Measurements from ENCODE around the gene VPS45. TPM values are rescaled to one million over a fixed set of nuclear protein-coding genes. Genes with fewer than 3 reads are reported as not detected.

The VPS45 gene
- total RNA-seq, 1 donor from 2014 or later, result 37.4 TPM

DNA sequence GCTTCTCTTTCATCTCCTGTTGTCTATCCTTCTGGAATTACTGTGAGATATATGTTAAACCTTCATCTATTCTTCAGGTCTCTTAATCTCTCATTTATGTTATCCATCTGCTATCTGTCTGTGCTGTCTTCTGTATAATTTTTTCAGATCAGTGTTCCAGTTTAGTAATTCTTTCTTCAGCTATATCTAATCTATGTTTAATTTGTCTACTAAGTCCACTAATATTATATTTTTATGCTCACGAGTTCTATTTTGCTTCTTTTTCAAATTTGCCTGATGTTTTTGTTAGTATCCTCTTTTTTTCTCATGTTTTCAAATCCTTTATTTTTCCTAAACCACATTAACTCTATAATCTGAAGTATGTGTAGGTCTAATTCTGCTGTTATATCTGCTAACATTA is 47.5 kb downstream of the VPS45 start:
- Histone ChIP-seq H3K27me3 (no peaks in the 10 kb centered on the region), H3K27ac (no peak overlapping the region), H3K9me3 (peaks cover 6% of the 10 kb centered on the region), H3K4me3 (no peak overlapping the region), H3K36me3 (no peaks in the 10 kb centered on the region), H3K4me1 (no peaks in the 10 kb centered on the region)
- ATAC-seq (no peak), DNase-seq (no peak)
- intact Hi-C loops (cut with DNase I), result no loop called here
- TF ChIP-seq, protein P1, sequence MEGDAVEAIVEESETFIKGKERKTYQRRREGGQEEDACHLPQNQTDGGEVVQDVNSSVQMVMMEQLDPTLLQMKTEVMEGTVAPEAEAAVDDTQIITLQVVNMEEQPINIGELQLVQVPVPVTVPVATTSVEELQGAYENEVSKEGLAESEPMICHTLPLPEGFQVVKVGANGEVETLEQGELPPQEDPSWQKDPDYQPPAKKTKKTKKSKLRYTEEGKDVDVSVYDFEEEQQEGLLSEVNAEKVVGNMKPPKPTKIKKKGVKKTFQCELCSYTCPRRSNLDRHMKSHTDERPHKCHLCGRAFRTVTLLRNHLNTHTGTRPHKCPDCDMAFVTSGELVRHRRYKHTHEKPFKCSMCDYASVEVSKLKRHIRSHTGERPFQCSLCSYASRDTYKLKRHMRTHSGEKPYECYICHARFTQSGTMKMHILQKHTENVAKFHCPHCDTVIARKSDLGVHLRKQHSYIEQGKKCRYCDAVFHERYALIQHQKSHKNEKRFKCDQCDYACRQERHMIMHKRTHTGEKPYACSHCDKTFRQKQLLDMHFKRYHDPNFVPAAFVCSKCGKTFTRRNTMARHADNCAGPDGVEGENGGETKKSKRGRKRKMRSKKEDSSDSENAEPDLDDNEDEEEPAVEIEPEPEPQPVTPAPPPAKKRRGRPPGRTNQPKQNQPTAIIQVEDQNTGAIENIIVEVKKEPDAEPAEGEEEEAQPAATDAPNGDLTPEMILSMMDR (IDR thresholded peaks at IDR 0.05), result no peak

DNA sequence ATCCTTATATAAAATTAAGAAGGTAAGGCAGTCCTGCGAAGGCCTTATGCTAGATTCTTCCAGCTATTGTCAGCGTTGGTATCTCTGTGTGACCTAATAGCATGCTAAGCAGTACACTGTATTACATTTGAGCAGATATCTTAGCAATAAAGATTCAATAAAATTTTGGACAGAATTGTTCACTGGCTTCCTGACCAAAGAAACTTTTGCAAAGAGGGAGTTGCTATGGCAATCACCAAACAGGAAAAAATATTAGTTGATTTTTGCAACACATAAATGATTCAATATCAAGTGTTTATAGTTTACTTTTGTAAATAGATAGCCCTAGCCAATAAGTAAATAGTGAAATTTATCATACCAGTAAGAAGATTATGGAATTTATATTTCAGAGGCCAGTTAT is 51.1 kb downstream of the VPS45 start:
- intact Hi-C loops (cut with DNase I), result no loop called here
- no peak for ATAC-seq
- H3K27me3 ChIP-seq, result no peaks in the 10 kb centered on the region
- H3K4me3 ChIP-seq, result no peak overlapping the region
- H3K9me3 ChIP-seq, result peaks cover 6% of the 10 kb centered on the region
- TF ChIP-seq, protein P1 (IDR thresholded peaks at IDR 0.05), result no peak
- DNase-seq, result no peak
- H3K4me1 ChIP-seq, result no peaks in the 10 kb centered on the region
- no peak overlapping the region for H3K27ac ChIP-seq
- no peaks in the 10 kb centered on the region for H3K36me3 ChIP-seq

DNA sequence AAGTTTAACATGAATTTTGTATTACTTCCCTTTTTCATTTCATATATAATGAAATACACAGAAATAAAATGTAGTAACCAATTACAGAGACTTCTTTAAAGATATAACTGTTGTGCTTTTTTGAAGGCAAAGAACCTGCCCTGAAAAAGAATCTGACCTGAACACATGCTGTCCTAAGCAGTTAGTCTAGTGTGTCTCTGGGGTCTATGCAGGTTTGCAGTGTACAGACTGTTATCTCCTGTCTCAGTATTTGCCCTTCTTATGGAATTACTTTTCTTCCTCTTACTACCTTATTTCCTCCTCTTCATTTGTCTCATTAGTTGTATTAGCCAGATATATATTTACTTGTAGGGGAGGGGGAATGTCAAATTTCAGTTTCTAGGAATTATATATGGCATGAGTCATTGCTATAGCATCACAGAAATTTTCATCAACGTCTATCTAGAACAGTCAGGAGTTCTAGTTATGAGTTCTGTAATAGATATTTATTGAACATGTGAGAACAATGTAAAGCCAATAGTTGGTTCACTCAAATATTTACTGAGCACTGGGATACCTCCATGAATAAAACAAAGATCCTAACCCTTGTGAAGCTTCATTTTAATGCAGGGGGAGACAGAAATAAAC is 53.8 kb downstream of the VPS45 start:
- H3K9me3 ChIP-seq, result no peaks in the 10 kb centered on the region
- no peaks in the 10 kb centered on the region for H3K27me3 ChIP-seq
- ATAC-seq, result no peak
- no peak overlapping the region for H3K4me3 ChIP-seq
- TF ChIP-seq, protein P1 (IDR thresholded peaks at IDR 0.05), result no peak
- intact Hi-C loops (cut with DNase I), result no loop called here
- H3K36me3 ChIP-seq, result no peaks in the 10 kb centered on the region
- no peak for DNase-seq
- H3K4me1 ChIP-seq, result no peaks in the 10 kb centered on the region
- no peak overlapping the region for H3K27ac ChIP-seq

DNA sequence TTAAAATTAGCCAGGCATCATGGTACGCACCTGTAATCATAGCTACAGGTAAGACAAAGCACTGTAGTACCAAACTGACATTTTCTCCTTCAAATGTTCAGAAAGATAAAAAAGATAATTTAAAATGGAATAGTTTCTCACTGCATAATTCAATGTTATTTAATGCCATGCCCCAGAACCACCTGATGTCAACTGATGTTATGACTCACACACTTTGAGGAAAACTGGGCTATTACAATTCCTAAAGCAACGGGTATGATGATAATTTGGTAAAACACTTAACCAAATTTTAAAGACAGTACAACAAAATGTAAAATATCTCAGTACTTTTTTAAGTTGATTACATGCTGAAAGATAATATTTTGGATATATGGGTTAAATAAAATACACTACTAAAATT is 59.2 kb downstream of the VPS45 start:
- Histone ChIP-seq H3K9me3 (no peaks in the 10 kb centered on the region), H3K27ac (no peak overlapping the region), H3K27me3 (no peaks in the 10 kb centered on the region), H3K4me1 (no peaks in the 10 kb centered on the region), H3K36me3 (no peaks in the 10 kb centered on the region), H3K4me3 (no peak overlapping the region)
- intact Hi-C loops (cut with DNase I), result no loop called here
- ATAC-seq (no peak), DNase-seq (no peak)
- TF ChIP-seq, protein P1 (IDR thresholded peaks at IDR 0.05), result no peak

DNA sequence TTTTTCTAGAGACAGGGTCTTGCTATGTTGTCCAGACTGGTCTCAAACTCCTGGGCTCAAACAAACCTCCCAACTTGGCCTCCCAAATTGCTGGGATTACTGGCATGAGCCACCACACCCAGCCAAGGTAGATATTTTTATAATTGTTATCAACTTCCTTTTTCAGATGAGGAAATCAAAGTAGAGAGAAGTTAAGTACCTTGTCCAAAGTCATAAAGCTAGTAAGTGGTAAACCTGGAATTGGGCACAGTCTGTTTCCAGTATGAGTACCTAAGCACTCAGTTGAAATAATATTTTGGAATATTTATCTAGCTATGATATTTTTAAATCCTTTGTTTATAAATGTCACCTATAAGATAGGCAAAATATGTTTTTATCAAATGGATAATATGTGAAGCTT is 59.9 kb downstream of the VPS45 start:
- no peak for ATAC-seq

More for the DNA sequence above, 59.9 kb downstream of the VPS45 start:
- Histone ChIP-seq H3K4me1 (no peaks in the 10 kb centered on the region), H3K4me3 (no peak overlapping the region), H3K27me3 (no peaks in the 10 kb centered on the region), H3K27ac (no peak overlapping the region), H3K9me3 (no peaks in the 10 kb centered on the region), H3K36me3 (no peaks in the 10 kb centered on the region)
- no peak for DNase-seq
- intact Hi-C loops (cut with DNase I), result no loop called here
- TF ChIP-seq, protein P1 (IDR thresholded peaks at IDR 0.05), result no peak

Measured in upper lobe of right lung (tissue), 1 donor.